Tibial nerve (tissue), 4 donors: ENCODE measurements around the gene SYP.

Experiments used
- CTCF ChIP-seq, 5 experiments: fragments of 200-600 bp in 3 of 5; fragments of 450-650 bp in 2 of 5; sonication (generic) in 3 of 5; IDR thresholded peaks; one replicate each; pipeline ENCODE4 v1.5.1; 2016 to 2019; ENCODE audit warnings: antibody characterized with exemption in 5 of 5, mild to moderate bottlenecking in 3 of 5, moderate library complexity in 2 of 5
- EP300 ChIP-seq, 2 donors: sonication (generic); formaldehyde crosslinking; IDR thresholded peaks; one replicate each; pipeline ENCODE4 v1.6.1; 2017; ENCODE audit warnings: antibody characterized with exemption in 2 of 2, mild to moderate bottlenecking in 1 of 2
- POLR2A ChIP-seq, 2 donors: fragments of 450-650 bp; IDR thresholded peaks; one replicate each; pipeline ENCODE4 v1.6.1; 2017; ENCODE audit warnings: antibody characterized with exemption in 2 of 2, mild to moderate bottlenecking in 2 of 2, moderate library complexity in 2 of 2

- TF ChIP-seq CTCF (IDR thresholded peaks at IDR 0.05) (no peak), EP300 (IDR thresholded peaks at IDR 0.05) (no peak), POLR2A (IDR thresholded peaks at IDR 0.05) (no peak)
Measured at GRCh38 chrX:49249616-49250015, 49.6 kb upstream of the SYP start.
